ENCODE results near the gene MYOC.
"Not testable (repeated sequence)": the region's sequence is repeated elsewhere in the genome, so short reads cannot be mapped to it uniquely, and the experiment has no call there.

Gene MYOC

GRCh38 chr1:171646249-171646560 is 6.3 kb downstream of the MYOC start:
- no peak for ATAC-seq
- DNase-seq, result no peak

DNA sequence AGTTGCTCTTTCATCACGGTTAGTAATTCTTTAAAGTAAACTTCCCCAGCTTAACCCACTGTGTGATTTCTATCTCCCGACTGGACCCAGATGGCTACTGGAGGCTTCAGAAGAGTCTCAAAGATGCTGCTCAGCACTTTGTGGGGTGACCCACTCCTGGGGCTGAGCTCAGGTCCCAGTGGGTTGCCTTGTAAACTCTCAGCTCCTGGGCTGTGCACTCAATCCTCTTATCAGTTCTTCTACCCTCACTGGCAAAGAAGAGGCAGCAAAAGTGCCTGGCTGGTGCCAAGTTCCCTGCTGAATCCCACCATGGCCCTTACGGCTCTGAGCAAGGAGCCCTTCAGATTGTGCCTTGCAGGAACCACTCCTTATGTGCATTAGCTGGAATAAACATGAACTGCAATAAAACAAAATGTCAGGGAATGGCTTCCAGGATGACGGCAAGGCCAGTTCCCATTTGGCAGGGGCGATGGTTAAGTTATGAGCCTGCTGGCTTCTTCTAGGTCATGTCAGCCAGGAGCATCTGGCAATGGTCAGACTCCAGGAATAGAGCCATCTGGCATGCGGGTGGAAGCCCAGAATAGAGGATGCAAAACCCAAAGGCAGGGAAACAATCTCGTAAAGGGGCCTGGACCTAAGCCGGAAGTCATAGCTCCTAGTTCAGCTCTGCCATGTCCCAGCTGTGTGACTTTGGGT is 6.8 kb downstream of the MYOC start:
- DNase-seq (no peak), ATAC-seq (no peak)

DNA sequence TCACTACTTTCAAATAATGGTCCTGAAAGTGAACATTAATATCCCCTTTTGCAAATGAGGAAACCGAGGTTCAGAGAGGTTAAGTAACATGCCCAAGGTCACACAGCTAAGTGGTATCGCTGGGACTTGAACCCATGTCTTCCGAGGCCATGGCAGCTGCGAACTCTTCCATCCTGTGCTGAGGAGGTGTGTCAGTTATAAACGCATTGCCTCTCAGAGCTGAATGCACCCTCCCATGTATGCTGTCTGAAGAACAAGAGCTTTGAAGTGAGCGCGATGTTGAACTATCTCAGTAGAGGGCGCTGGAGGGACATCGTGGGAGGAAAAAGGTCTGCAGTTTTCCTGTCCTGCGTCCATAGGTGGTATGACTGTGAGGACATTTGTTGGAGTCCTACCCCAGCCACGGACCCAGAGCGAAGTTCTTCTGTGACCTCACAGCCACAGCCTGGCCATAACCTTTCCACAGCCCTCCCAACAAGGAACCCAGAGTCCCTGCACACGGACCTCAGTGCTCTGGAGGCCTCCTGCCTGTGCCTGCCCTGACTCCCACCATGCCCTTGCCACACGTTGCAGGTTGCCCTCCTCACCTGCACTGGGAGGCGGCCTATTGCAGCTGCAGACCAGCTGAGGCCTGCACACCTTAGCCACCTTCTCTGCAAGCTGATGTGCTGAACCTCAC is 7.5 kb downstream of the MYOC start:
- DNase-seq, result peak; percentile 71
- ATAC-seq, result peak; percentile 85

DNA sequence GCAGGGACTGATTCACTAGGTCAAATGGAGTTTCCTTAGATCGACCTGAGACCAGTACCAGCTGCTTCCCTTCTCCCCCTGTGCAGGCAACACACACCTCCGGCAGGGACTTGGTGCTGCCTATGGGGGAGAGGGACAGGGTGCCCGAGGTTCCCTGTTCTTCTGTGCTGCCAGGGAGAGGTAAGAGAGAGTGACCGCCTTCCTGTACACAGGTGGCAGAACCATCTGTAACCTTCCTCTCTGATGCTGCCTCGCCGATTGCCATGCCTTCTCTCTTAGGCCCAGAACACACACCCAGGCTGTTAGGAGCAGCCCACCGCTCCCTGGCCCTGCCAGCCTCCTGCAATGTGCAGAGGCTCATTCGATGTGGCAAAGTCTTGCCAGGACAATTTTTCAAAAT is 9.3 kb downstream of the MYOC start:
- ATAC-seq, result no peak
- no peak for DNase-seq

GRCh38 chr1:171642197-171642596 is 10.3 kb downstream of the MYOC start:
- DNase-seq, result no peak
- no peak for ATAC-seq

DNA sequence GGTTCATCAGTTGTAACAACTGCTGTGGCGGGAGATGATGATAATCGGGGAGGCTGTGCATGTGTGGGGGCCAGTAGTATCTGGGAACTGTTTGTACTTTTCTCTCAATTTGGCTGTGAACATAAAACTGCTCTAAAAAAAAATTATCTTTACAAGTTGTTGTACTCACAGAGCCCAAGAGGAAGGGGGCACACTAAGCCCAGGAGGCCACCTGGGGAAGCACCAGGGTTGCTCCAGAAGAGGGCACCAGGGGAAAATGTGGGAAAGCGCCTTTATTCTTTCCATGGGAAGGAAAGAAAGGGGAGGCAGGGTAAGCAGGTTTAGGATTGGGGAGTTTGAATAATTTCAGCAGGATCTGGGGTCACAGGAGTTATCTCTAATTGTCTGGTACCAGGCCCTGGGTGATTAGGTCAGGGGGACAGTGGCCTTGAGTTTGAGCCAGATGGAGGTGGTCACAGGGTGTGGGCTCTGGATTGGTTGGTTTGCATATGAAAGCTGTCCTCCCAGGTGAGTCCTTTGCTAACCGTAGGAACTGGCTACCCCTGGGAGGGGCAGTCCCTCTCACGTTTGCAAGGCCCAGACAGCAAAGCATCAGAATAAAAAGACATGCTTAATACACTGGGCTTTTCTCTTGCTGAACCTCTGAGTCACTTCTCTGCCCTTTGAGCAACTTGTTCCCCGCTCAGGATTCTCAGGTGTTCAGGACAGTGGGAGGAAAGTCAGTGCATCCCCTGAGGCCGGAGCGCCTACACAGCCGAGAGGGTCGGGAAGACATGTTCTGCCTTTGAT is 11.2 kb downstream of the MYOC start:
- no peak for ATAC-seq
- DNase-seq, result no peak

GRCh38 chr1:171640225-171640624 is 12.3 kb downstream of the MYOC start:
- DNase-seq (no peak), ATAC-seq (no peak)

GRCh38 chr1:171637928-171638576 is 14.4 kb downstream of the MYOC start:
- no peak for ATAC-seq

DNA sequence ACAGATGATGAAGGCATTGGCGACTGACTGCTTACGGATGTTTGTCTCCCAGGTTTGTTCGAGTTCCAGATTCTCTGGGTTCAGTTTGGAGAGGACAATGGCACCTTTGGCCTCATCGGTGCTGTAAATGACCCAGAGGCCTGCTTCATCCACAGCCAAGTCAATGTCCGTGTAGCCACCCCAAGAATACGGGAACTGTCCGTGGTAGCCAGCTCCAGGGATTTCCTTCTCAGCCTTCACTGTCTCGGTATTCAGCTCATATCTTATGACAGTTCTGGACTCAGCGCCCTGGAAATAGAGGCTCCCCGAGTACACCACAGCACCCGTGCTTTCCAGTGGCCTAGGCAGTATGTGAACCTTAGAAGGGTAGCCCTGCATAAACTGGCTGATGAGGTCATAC is 16.3 kb downstream of the MYOC start:
- ATAC-seq (no peak), DNase-seq (no peak)

More at GRCh38 chr1:171637928-171638576, 14.4 kb downstream of the MYOC start:
- DNase-seq, result no peak

DNA sequence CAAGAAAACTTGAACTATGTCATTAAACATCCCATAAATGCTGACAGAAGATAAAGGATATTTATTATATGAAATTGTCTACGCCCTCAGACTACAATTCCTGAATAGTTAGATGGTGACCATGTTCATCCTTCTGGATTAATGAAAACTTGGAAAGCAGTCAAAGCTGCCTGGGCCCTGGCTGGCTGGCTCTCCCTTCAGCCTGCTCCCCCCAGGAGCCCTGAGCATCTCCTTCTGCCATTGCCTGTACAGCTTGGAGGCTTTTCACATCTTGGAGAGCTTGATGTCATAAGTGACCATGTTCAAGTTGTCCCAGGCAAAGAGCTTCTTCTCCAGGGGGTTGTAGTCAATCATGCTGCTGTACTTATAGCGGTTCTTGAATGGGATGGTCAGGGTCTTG is 16.8 kb downstream of the MYOC start:
- ATAC-seq (no peak), DNase-seq (no peak)

- no peak for DNase-seq
- no peak for ATAC-seq
Observed at GRCh38 chr1:171628225-171628624, 24.3 kb downstream of the MYOC start.

DNA sequence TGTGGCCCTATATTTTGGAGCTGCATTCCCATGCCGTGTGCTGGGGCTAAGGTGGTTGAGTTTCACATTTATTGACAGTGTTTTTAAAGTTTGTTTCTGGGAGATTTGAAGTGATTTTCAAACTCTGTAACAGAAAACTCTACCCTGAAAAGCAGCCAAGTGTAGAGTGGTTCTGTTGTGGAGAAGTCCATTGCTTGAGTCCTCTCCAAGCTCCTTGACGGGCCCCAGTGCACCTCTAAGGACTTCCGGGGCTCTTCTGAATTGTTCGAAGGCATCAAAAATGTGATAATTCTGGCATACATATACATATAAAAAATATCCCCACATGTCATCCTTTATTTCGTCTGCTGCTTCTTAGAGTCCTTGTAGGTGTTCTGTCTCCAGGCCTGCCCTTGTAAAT is 25.5 kb downstream of the MYOC start:
- no peak for DNase-seq

GRCh38 chr1:171625225-171625624 is 27.3 kb downstream of the MYOC start:
- no peak for ATAC-seq
- DNase-seq, result no peak

More for the DNA sequence above, 25.5 kb downstream of the MYOC start:
- no peak for ATAC-seq

GRCh38 chr1:171623651-171624331 is 28.7 kb downstream of the MYOC start:
- ATAC-seq, result no peak
- DNase-seq, result no peak

- no peak for DNase-seq
Observed at GRCh38 chr1:171622152-171622462, 30.4 kb downstream of the MYOC start, which contains the start of gene MYOCOS. Gene MYOCOS (plus strand): TSS chr1:171622243. CDS start chr1:171623884, 1,641 bp downstream.

DNA sequence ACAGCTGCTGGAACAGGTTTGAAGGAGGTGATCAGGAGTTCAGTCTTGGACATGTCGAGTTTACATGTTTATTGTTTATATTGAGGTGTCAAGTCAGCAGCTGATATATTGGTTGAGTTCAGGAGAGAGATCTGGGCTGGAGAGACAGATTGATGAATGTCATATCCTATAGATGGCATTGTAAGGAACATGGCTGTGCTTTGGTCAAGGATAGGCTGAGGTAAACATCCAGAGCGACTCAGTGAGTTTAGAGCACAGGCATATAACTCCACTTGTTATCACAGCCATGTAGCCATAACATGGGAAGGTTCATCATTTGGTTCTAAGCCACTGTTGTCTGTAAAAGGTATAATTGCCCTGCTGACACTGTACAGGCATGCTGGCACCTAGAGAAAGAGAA is 35.9 kb downstream of the MYOC start:
- no peak for ATAC-seq

More at GRCh38 chr1:171622152-171622462, 30.4 kb downstream of the MYOC start, which contains the start of gene MYOCOS:
- no peak for ATAC-seq

GRCh38 chr1:171615122-171615906 is 37.2 kb downstream of the MYOC start:
- not testable (repeated sequence) for ATAC-seq, DNase-seq

More for the DNA sequence above, 35.9 kb downstream of the MYOC start:
- no peak for DNase-seq

GRCh38 chr1:171613282-171613681 is 39.2 kb downstream of the MYOC start:
- no peak for DNase-seq
- ATAC-seq, result no peak

DNA sequence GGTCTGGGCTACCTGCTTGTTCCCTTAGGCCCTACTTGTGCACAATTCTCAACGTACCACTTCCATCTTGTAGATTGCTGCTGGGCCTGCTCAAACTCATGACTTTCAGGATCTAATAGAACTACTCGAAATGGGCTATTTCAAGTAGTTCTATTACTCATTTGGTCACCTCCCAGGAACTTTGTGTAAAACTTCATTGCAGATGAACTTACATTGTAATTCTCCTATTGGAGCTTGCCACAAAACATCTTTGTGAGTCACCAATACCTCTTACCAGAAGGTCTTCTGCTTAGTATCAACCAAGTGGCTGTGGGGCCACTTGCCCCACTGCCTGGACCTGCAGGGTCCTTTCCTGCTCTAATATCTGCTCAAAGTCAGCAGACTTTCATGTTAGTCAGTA is 41.2 kb downstream of the MYOC start:
- DNase-seq (no peak), ATAC-seq (no peak)

DNA sequence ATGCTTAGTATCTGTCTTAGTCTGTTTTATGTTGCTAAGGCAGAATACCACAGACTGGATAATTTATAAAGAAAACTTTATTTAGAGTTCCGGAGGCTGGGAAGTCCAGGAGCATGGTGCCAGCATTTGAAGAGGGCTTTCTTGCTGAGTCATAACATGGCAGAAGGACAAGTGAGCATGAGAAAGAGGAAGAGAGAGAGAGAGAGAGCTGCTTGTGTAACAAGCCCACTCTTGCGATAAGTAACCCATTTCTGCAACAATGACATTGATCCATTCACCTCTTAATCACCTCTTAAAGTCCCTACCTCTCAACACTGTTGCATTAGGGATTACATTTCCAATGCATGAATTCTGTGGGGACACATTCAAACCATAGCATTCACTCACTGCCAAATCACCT is 42.1 kb downstream of the MYOC start:
- DNase-seq (no peak), ATAC-seq (no peak)

GRCh38 chr1:171606402-171606941 is 46.0 kb downstream of the MYOC start:
- ATAC-seq, result no peak
- DNase-seq, result no peak
